NB4 (cell line): ENCODE data around the gene TEP1.

ENCODE experiments used
- DNase-seq: peaks from one replicate; pipeline ENCODE4 v3.0.0; 2010; ENCODE audit warnings: low read depth
- H3K4me3 ChIP-seq: one replicate; pipeline ENCODE4 v1.5.1; 2011; ENCODE audit warnings: mild to moderate bottlenecking, low read depth, low read length, moderate library complexity
- CTCF ChIP-seq: IDR thresholded peaks from one replicate; pipeline ENCODE4 v1.5.1; 2012; ENCODE audit warnings: low read depth, low read length
- MAX ChIP-seq: IDR thresholded peaks from 2 replicates; pipeline ENCODE4 v1.6.1; 2011; ENCODE audit warnings: low read depth, low read length
- MYC ChIP-seq: IDR thresholded peaks from 2 replicates; pipeline ENCODE4 v1.6.1; 2011; ENCODE audit warnings: low read depth, low read length
- POLR2A ChIP-seq: IDR thresholded peaks from 2 replicates; pipeline ENCODE4 v1.6.1; 2011; ENCODE audit warnings: mild to moderate bottlenecking; ENCODE audit not compliant: insufficient read length; ENCODE audit errors: extremely low read depth

The TEP1 gene

GRCh38 chr14:20381341-20381740 lies 32.0 kb downstream of the TEP1 start:
- TF ChIP-seq CTCF = no peak
- no peak for TF ChIP-seq MAX
- no peak for TF ChIP-seq POLR2A
- TF ChIP-seq MYC = no peak

GRCh38 chr14:20380681-20381080 lies 32.6 kb downstream of the TEP1 start:
- H3K4me3 ChIP-seq = no peak overlapping the region
- no peak for DNase-seq
- TF ChIP-seq MYC (no peak), CTCF (no peak), POLR2A (no peak), MAX (no peak)

More at GRCh38 chr14:20381341-20381740, 32.0 kb downstream of the TEP1 start:
- H3K4me3 ChIP-seq = no peak overlapping the region
- DNase-seq = no peak

GRCh38 chr14:20379743-20380142 lies 33.6 kb downstream of the TEP1 start:
- TF ChIP-seq POLR2A (no peak), CTCF (no peak), MAX (no peak), MYC (no peak)
- no peak for DNase-seq
- H3K4me3 ChIP-seq = no peak overlapping the region

GRCh38 chr14:20377171-20377570 lies 36.1 kb downstream of the TEP1 start:
- no peak for TF ChIP-seq POLR2A
- no peak for TF ChIP-seq CTCF
- TF ChIP-seq MAX = no peak
- no peak for TF ChIP-seq MYC
- DNase-seq = no peak
- no peak overlapping the region for H3K4me3 ChIP-seq

- no peak for DNase-seq
- TF ChIP-seq MAX = no peak
- no peak for TF ChIP-seq MYC
- no peak for TF ChIP-seq POLR2A
Observed at GRCh38 chr14:20376071-20376588, 37.2 kb downstream of the TEP1 start.

GRCh38 chr14:20375471-20375870 lies 37.8 kb downstream of the TEP1 start:
- DNase-seq = no peak
- no peak overlapping the region for H3K4me3 ChIP-seq
- TF ChIP-seq CTCF = no peak
- no peak for TF ChIP-seq MYC
- no peak for TF ChIP-seq MAX
- TF ChIP-seq POLR2A = no peak

More at GRCh38 chr14:20376071-20376588, 37.2 kb downstream of the TEP1 start:
- H3K4me3 ChIP-seq = no peak overlapping the region
